Suprapubic skin (tissue), 4 donors: Measurements from ENCODE around the gene TBC1D24. TPM values are rescaled to one million over a fixed set of nuclear protein-coding genes. Genes with fewer than 3 reads are reported as not detected.
"Not testable (repeated sequence)": the region's sequence is repeated elsewhere in the genome, so short reads cannot be mapped to it uniquely, and the experiment has no call there.

Source experiments
- DNase-seq, 2 donors: peaks; one replicate each; pipeline ENCODE4 v3.0.0-alpha.2; 2019; ENCODE audit warnings: low spot score in 2 of 2
- H3K27ac ChIP-seq: fragments of 200-600 bp; sonication (generic); one replicate; pipeline ENCODE4 v1.5.1; 2019
- H3K27me3 ChIP-seq: fragments of 200-600 bp; sonication (generic); one replicate; pipeline ENCODE4 v1.5.1; 2019
- H3K36me3 ChIP-seq: fragments of 200-600 bp; sonication (generic); one replicate; pipeline ENCODE4 v1.5.1; 2019
- H3K4me1 ChIP-seq: fragments of 200-600 bp; sonication (generic); one replicate; pipeline ENCODE4 v1.5.1; 2019
- H3K4me3 ChIP-seq: fragments of 200-600 bp; sonication (generic); one replicate; pipeline ENCODE4 v1.5.1; 2019; ENCODE audit warnings: mild to moderate bottlenecking
- H3K9me3 ChIP-seq: fragments of 200-600 bp; sonication (generic); one replicate; pipeline ENCODE4 v1.5.1; 2019
- CTCF ChIP-seq, 2 donors: fragments of 200-600 bp in 1 of 2; fragments of 450-650 bp in 1 of 2; sonication (generic) in 1 of 2; IDR thresholded peaks; one replicate each; pipeline ENCODE4 v1.5.1; 2016 to 2019; ENCODE audit warnings: antibody characterized with exemption in 2 of 2, mild to moderate bottlenecking in 1 of 2, moderate library complexity in 1 of 2
- EP300 ChIP-seq: sonication (generic); formaldehyde crosslinking; IDR thresholded peaks from one replicate; pipeline ENCODE4 v1.6.1; 2017; ENCODE audit warnings: antibody characterized with exemption
- POLR2A ChIP-seq, 2 donors: fragments of 450-650 bp; IDR thresholded peaks; one replicate each; pipeline ENCODE4 v1.6.1; 2017; ENCODE audit warnings: antibody characterized with exemption in 2 of 2, mild to moderate bottlenecking in 2 of 2, moderate library complexity in 2 of 2
- POLR2AphosphoS5 ChIP-seq, 3 donors: sonication (generic); formaldehyde crosslinking; IDR thresholded peaks; one replicate each; pipeline ENCODE4 v1.6.1; 2017; ENCODE audit warnings: antibody characterized with exemption in 3 of 3
- WGBS: methylation state at CpG from one replicate; pipeline ENCODE4 v1.1.5; 2018; 5-methylcytosine and 5-hydroxymethylcytosine counted together
- total RNA-seq, 4 donors: library from RNA; depleted of rRNA; stranded (reverse); fragments of >200 nt; gene quantifications; one replicate each; pipeline ENCODE4 v1.1.0, GENCODE V29; 2016

The TBC1D24 gene
- total RNA-seq, 4 donors from 2014 or later = 10.8 to 23.6 (median 16.5) TPM

- peak in 1 of 2 donors; percentile 46 for DNase-seq
- H3K36me3 ChIP-seq = peaks cover 17% of the 10 kb centered on the region
- H3K27me3 ChIP-seq = no peaks in the 10 kb centered on the region
- no peak overlapping the region for H3K27ac ChIP-seq
- TF ChIP-seq POLR2A (IDR thresholded peaks at IDR 0.05) (no peak), CTCF (IDR thresholded peaks at IDR 0.05) (no peak), POLR2AphosphoS5 (IDR thresholded peaks at IDR 0.05) (no peak), EP300 (no peak)
- 99% methylated on average over 14 of the region's 15 CpGs for WGBS
- no peak overlapping the region for H3K4me3 ChIP-seq
- peaks cover 38% of the 10 kb centered on the region for H3K4me1 ChIP-seq
- no peaks in the 10 kb centered on the region for H3K9me3 ChIP-seq
These were observed 42.0 kb upstream of the TBC1D24 start for GRCh38 chr16:2432801-2433505.

- H3K9me3 ChIP-seq, H3K27me3 ChIP-seq, DNase-seq, H3K4me3 ChIP-seq, H3K27ac ChIP-seq: not testable (repeated sequence)
- H3K4me1 ChIP-seq = peaks cover 20% of the 10 kb centered on the region
- H3K36me3 ChIP-seq = peaks cover 29% of the 10 kb centered on the region
- 84% methylated on average over 4 of the region's 4 CpGs for WGBS
These were observed 39.7 kb upstream of the TBC1D24 start for GRCh38 chr16:2435236-2435635.

GRCh38 chr16:2436110-2436509 is 38.8 kb upstream of the TBC1D24 start:
- no peak overlapping the region for H3K4me3 ChIP-seq
- 49% methylated on average over 6 of the region's 9 CpGs for WGBS
- H3K4me1 ChIP-seq = peaks cover 12% of the 10 kb centered on the region
- H3K9me3 ChIP-seq = no peaks in the 10 kb centered on the region
- no peak overlapping the region for H3K27ac ChIP-seq
- no peak for DNase-seq
- TF ChIP-seq POLR2AphosphoS5 (IDR thresholded peaks at IDR 0.05) (no peak), EP300 (no peak), CTCF (IDR thresholded peaks at IDR 0.05) (no peak), POLR2A (IDR thresholded peaks at IDR 0.05) (no peak)
- H3K27me3 ChIP-seq = no peaks in the 10 kb centered on the region
- H3K36me3 ChIP-seq = peaks cover 34% of the 10 kb centered on the region

- Histone ChIP-seq H3K36me3 (peaks cover 33% of the 10 kb centered on the region), H3K4me1 (peaks cover 12% of the 10 kb centered on the region), H3K9me3 (no peaks in the 10 kb centered on the region), H3K4me3 (no peak overlapping the region), H3K27ac (no peak overlapping the region), H3K27me3 (no peaks in the 10 kb centered on the region)
- DNase-seq = no peak
- 90% methylated on average over 24 of the region's 24 CpGs for WGBS
- TF ChIP-seq EP300 (no peak), POLR2A (IDR thresholded peaks at IDR 0.05) (no peak), POLR2AphosphoS5 (IDR thresholded peaks at IDR 0.05) (no peak), CTCF (IDR thresholded peaks at IDR 0.05) (no peak)
These were observed 37.7 kb upstream of the TBC1D24 start for GRCh38 chr16:2437032-2437790.

- WGBS = 90% methylated on average over 9 of the region's 14 CpGs
- TF ChIP-seq POLR2AphosphoS5 (IDR thresholded peaks at IDR 0.05) (no peak), CTCF (IDR thresholded peaks at IDR 0.05) (no peak), EP300 (no peak), POLR2A (IDR thresholded peaks at IDR 0.05) (no peak)
- Histone ChIP-seq H3K36me3 (peaks cover 23% of the 10 kb centered on the region), H3K27ac (no peak overlapping the region), H3K27me3 (no peaks in the 10 kb centered on the region), H3K9me3 (no peaks in the 10 kb centered on the region), H3K4me1 (peaks cover 12% of the 10 kb centered on the region), H3K4me3 (no peak overlapping the region)
- DNase-seq = no peak
These were observed 36.8 kb upstream of the TBC1D24 start for GRCh38 chr16:2438121-2438520.
